Mesendoderm (in vitro differentiated cells): ENCODE measurements around the gene CRB2.

Source experiments
- DNase-seq: peaks from one replicate; pipeline ENCODE4 v3.0.0; 2013
- H2AK5ac ChIP-seq: 2 replicates; pipeline ENCODE4 v1.6.1; 2013; ENCODE audit warnings: low read length, inconsistent platforms
- H2BK120ac ChIP-seq: 2 replicates; pipeline ENCODE4 v1.6.1; 2013; ENCODE audit warnings: low read depth, mild to moderate bottlenecking, low read length, moderate library complexity, mixed read lengths
- H2BK15ac ChIP-seq: replicated peaks from 2 replicates; pipeline ENCODE4 v1.6.1; 2013; ENCODE audit warnings: low read depth, mild to moderate bottlenecking, moderate library complexity
- H2BK5ac ChIP-seq: 2 replicates; pipeline ENCODE4 v1.6.1; 2013; ENCODE audit warnings: low read length, inconsistent platforms
- H3K18ac ChIP-seq: 2 replicates; pipeline ENCODE4 v1.6.1; 2013; ENCODE audit warnings: mild to moderate bottlenecking, low read length, mixed read lengths
- H3K23ac ChIP-seq: one replicate; pipeline ENCODE4 v1.6.1; 2013; ENCODE audit warnings: low read length
- H3K27ac ChIP-seq: 2 replicates; pipeline ENCODE4 v1.5.1; 2013; ENCODE audit warnings: low read depth, mild to moderate bottlenecking, inconsistent platforms, low read length, moderate library complexity
- H3K27me3 ChIP-seq: 2 replicates; pipeline ENCODE4 v1.6.1; 2013; ENCODE audit warnings: low read length, control low read depth, mild to moderate bottlenecking, inconsistent platforms; ENCODE audit not compliant: insufficient read depth, poor library complexity
- H3K36me3 ChIP-seq: 2 replicates; pipeline ENCODE4 v1.6.1; 2013; ENCODE audit warnings: low read length, inconsistent platforms; ENCODE audit not compliant: control insufficient read depth, insufficient read depth
- H3K4ac ChIP-seq: one replicate; pipeline ENCODE4 v1.6.1; 2013; ENCODE audit warnings: low read depth, mild to moderate bottlenecking, low read length, moderate library complexity
- H3K4me1 ChIP-seq: 2 replicates; pipeline ENCODE4 v1.6.1; 2013; ENCODE audit warnings: low read depth, low read length, inconsistent platforms; ENCODE audit not compliant: control insufficient read depth
- H3K4me2 ChIP-seq: 2 replicates; pipeline ENCODE4 v1.6.1; 2013; ENCODE audit warnings: low read length
- H3K4me3 ChIP-seq: 2 replicates; pipeline ENCODE4 v1.5.1; 2013; ENCODE audit warnings: mild to moderate bottlenecking, low read length
- H3K56ac ChIP-seq: one replicate; pipeline ENCODE4 v1.6.1; 2013; ENCODE audit warnings: low read length
- H3K79me1 ChIP-seq: 2 replicates; pipeline ENCODE4 v1.6.1; 2013; ENCODE audit warnings: low read length, inconsistent platforms
- H3K79me2 ChIP-seq: 2 replicates; pipeline ENCODE4 v1.6.1; 2013; ENCODE audit warnings: mild to moderate bottlenecking, low read length; ENCODE audit not compliant: control insufficient read depth, insufficient read depth
- H3K9ac ChIP-seq: 2 replicates; pipeline ENCODE4 v1.6.1; 2013; ENCODE audit warnings: low read length, inconsistent platforms
- H4K5ac ChIP-seq: one replicate; pipeline ENCODE4 v1.6.1; 2013; ENCODE audit warnings: low read length
- H4K8ac ChIP-seq: one replicate; pipeline ENCODE4 v1.6.1; 2013; ENCODE audit warnings: low read depth, mild to moderate bottlenecking, control low read depth, low read length, moderate library complexity
- WGBS: extraction: QIAGEN DNeasy Blood & Tissue Kit; methylation state at CpG from one replicate; pipeline ENCODE4 v1.1.7; 2013; ENCODE audit warnings: low lambda C conversion rate, missing lambda C conversion rate; ENCODE audit not compliant: insufficient coverage; ENCODE audit errors: extremely low coverage; 5-methylcytosine and 5-hydroxymethylcytosine counted together

CRB2 gene

DNA sequence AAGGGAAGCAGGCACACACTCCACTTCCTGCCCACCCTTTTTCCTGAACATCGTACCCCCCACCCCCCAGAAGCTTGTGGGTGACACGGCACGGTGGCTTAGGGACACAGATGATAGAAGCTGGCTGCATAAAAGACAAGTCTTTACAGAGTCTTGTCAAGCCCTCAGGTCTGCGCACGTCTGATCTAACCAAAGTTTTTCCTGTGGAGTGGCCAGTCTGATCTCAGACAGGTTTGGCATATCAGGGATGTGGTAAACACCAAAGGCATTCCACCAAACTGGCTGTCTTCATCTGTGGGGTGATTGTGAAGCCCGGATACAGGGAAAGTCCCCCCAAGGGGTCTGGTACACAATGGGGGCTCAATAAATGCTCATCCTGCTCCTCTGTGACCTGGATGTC, 50.0 kb downstream of the CRB2 start:
- Histone ChIP-seq H3K9ac (no peak overlapping the region), H2AK5ac (no peak overlapping the region), H3K4me3 (no peak overlapping the region), H3K56ac (no peak overlapping the region), H3K18ac (no peak overlapping the region), H2BK120ac (no peak overlapping the region), H3K23ac (no peak overlapping the region), H3K36me3 (no peaks in the 10 kb centered on the region), H3K27me3 (no peaks in the 10 kb centered on the region), H4K5ac (no peak overlapping the region), H3K27ac (no peak overlapping the region), H3K4me1 (peaks cover 4% of the 10 kb centered on the region), H2BK15ac (no peak overlapping the region), H4K8ac (no peak overlapping the region), H3K4me2 (no peak overlapping the region), H3K79me1 (no peaks in the 10 kb centered on the region), H3K79me2 (no peaks in the 10 kb centered on the region), H3K4ac (no peak overlapping the region), H2BK5ac (no peak overlapping the region)
- no peak for DNase-seq
- no CpG with 5 or more reads among the region's 6 CpGs for WGBS

DNA sequence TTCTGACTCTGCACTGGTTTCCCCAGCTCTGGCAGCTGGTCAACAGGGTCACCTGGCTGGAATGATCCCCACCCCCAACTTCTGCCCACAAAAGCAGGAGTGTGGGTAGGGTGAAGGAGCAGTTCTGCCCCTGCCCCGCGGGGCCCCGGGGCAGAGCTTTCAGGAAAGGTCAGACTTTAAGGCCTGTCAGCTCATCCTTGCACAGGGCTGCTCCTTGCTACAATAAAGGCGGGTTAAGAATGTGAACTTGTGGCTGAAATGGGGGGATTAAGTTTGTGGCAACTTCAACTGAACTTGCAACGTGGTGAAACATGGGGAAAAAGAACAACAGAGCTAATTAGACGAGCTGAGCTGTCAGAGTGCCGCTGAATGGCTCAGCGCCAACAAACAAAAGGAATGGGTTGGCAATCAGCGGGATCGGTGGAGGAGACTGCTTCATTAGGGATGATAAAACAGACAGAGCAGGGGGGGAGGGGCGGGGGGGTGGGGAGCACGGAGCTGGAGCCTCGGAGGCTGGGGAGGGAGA, 50.8 kb downstream of the CRB2 start:
- no peaks in the 10 kb centered on the region for H3K79me2 ChIP-seq
- H3K18ac ChIP-seq, result no peak overlapping the region
- peak overlapping the region; percentile 52 for H3K56ac ChIP-seq
- no peak overlapping the region for H3K4ac ChIP-seq
- no peak overlapping the region for H4K8ac ChIP-seq
- H3K9ac ChIP-seq, result no peak overlapping the region
- no peaks in the 10 kb centered on the region for H3K27me3 ChIP-seq
- no peak overlapping the region for H3K4me2 ChIP-seq
- no peak overlapping the region for H4K5ac ChIP-seq
- whole genome bisulfite sequencing, result no CpG with 5 or more reads among the region's 13 CpGs
- no peak overlapping the region for H2AK5ac ChIP-seq
- no peak overlapping the region for H2BK5ac ChIP-seq
- H3K4me1 ChIP-seq, result peaks cover 4% of the 10 kb centered on the region
- no peaks in the 10 kb centered on the region for H3K36me3 ChIP-seq
- H2BK15ac ChIP-seq, result no peak overlapping the region
- no peak overlapping the region for H3K27ac ChIP-seq
- no peak overlapping the region for H3K4me3 ChIP-seq
- no peaks in the 10 kb centered on the region for H3K79me1 ChIP-seq
- no peak for DNase-seq
- H3K23ac ChIP-seq, result no peak overlapping the region
- H2BK120ac ChIP-seq, result no peak overlapping the region

DNA sequence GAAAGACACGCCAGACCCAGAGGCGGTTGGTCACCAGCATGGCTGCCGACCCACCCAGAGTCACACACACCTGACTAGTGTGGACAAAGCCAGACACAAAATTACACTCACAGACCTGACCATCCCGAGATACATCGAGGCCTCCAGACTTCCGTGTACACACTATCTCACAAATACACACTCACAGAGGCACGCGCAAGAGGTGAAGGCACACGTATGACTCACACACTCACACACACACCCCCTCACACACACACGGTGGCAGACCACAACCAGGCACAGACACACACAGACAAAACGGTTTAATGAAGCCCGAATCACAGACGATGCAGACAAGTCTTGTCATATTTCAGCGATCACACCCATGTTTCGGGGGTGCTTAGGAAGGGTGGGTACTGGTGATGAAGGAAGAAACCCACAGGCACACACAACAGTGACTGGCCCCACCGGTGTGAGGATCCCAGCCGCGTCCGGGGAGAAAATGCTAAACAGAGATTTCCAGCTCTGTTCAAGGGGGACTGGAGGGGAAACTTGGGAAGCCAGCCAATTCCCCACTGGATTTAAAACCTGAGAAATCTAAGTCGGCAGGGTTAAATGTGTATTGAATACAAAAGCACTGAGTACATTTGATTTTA, 51.3 kb downstream of the CRB2 start:
- H3K23ac ChIP-seq, result no peak overlapping the region
- H2AK5ac ChIP-seq, result no peak overlapping the region
- no peak overlapping the region for H3K4me3 ChIP-seq
- no peaks in the 10 kb centered on the region for H3K79me1 ChIP-seq
- H3K4me2 ChIP-seq, result no peak overlapping the region
- H2BK120ac ChIP-seq, result no peak overlapping the region
- H4K5ac ChIP-seq, result no peak overlapping the region
- no peak overlapping the region for H3K4ac ChIP-seq
- H3K27me3 ChIP-seq, result no peaks in the 10 kb centered on the region
- no peak overlapping the region for H4K8ac ChIP-seq
- no CpG with 5 or more reads among the region's 20 CpGs for whole genome bisulfite sequencing
- H3K18ac ChIP-seq, result no peak overlapping the region
- H3K36me3 ChIP-seq, result no peaks in the 10 kb centered on the region
- no peaks in the 10 kb centered on the region for H3K79me2 ChIP-seq
- H2BK5ac ChIP-seq, result no peak overlapping the region
- no peak overlapping the region for H3K56ac ChIP-seq
- peaks cover 4% of the 10 kb centered on the region for H3K4me1 ChIP-seq
- DNase-seq, result no peak
- H3K27ac ChIP-seq, result no peak overlapping the region
- H3K9ac ChIP-seq, result no peak overlapping the region
- no peak overlapping the region for H2BK15ac ChIP-seq

DNA sequence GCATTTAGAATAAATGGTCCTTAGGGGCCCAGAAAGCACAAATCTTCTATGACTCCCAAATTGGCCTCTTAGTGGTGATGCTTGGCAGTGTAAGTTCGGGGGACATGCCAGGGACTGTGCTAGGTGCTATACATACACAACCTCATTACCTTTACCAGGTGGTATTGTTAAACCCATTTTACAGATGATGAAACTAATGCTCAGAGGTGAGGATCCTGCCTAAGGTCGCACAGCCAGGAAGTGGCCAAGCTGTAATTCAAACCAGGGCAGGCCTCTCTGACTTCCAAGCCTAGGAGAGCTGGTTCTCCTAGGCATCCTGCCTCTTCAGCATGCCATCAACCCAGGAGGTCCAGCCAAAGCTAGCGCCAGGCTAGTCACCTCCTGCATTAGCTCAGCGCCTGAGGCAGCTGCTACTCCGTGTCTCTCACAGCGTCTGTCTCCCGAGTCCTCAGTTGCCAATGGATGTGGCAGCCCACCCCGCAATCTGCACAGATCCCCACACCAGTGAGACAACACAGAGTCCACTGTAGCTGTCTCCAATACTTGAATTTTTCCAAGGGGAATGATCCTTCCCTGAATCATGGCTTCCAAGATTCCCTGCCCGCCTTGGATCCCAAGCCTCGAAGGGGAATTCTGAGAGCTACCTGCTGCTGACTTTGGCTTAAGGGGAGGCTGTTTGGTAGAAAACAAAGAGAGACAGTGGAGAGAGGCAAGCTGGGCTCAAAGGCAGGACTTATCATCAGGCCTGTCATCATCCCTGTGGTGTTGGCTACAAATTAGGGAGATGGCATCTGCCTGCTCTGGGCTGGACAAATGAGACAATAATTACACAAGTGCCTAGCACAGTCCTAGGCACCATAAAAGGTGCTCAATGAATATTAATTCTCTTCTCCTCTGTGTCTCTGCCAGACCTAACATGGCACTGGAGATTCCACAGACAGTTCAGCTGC, 52.6 kb downstream of the CRB2 start:
- no peak overlapping the region for H3K23ac ChIP-seq
- no peak overlapping the region for H3K4ac ChIP-seq
- H3K27ac ChIP-seq, result no peak overlapping the region
- H2AK5ac ChIP-seq, result no peak overlapping the region
- no peaks in the 10 kb centered on the region for H3K79me1 ChIP-seq
- H3K4me1 ChIP-seq, result peaks cover 4% of the 10 kb centered on the region
- DNase-seq, result no peak
- H3K18ac ChIP-seq, result no peak overlapping the region
- no peaks in the 10 kb centered on the region for H3K27me3 ChIP-seq
- H3K4me2 ChIP-seq, result no peak overlapping the region
- no peak overlapping the region for H2BK15ac ChIP-seq
- H2BK120ac ChIP-seq, result no peak overlapping the region
- no peak overlapping the region for H2BK5ac ChIP-seq
- H4K5ac ChIP-seq, result no peak overlapping the region
- H3K56ac ChIP-seq, result no peak overlapping the region
- no peaks in the 10 kb centered on the region for H3K79me2 ChIP-seq
- no peak overlapping the region for H3K9ac ChIP-seq
- no peak overlapping the region for H3K4me3 ChIP-seq
- H4K8ac ChIP-seq, result no peak overlapping the region
- no peaks in the 10 kb centered on the region for H3K36me3 ChIP-seq
- WGBS, result no CpG with 5 or more reads among the region's 10 CpGs

DNA sequence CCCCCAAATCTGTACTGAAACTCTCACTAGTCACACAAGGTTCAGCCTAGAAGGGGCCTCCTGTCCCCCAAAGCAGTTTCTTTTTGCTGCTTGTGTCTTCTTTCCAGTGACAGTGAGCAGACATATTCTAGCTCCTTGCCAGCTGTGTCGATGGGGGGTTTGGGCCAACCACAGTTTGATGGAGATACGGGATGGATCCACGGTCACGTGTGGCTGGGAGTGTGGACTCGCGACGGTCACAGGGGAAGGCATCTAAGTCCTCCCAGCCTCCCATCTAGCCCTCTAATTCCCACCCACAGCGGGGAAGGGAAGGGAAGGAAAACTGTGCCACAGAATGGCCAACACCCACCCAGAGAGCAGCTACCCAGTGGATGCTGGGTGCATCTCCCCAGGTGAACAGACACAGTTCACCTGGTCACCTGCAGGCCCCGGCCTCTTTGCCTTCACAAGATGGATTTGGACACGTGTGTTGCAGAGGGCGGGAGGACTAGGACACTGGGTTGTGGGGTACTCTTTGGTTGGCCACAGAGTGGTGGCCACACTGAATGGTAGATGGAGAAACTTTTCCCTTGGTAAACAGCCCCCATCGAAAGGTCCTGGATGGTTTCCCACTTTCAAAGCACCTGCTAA, 54.4 kb downstream of the CRB2 start:
- H2AK5ac ChIP-seq, result no peak overlapping the region
- no peak overlapping the region for H3K23ac ChIP-seq
- H2BK5ac ChIP-seq, result no peak overlapping the region
- no peak overlapping the region for H3K18ac ChIP-seq
- no CpG with 5 or more reads among the region's 12 CpGs for WGBS
- H3K79me1 ChIP-seq, result no peaks in the 10 kb centered on the region
- peaks cover 4% of the 10 kb centered on the region for H3K4me1 ChIP-seq
- H3K56ac ChIP-seq, result no peak overlapping the region
- no peak overlapping the region for H4K8ac ChIP-seq
- no peak overlapping the region for H3K9ac ChIP-seq
- H3K4me3 ChIP-seq, result no peak overlapping the region
- H3K36me3 ChIP-seq, result no peaks in the 10 kb centered on the region
- no peak overlapping the region for H3K4ac ChIP-seq
- no peak overlapping the region for H4K5ac ChIP-seq
- no peak overlapping the region for H2BK15ac ChIP-seq
- H3K27me3 ChIP-seq, result no peaks in the 10 kb centered on the region
- H2BK120ac ChIP-seq, result no peak overlapping the region
- H3K79me2 ChIP-seq, result no peaks in the 10 kb centered on the region
- H3K4me2 ChIP-seq, result no peak overlapping the region
- no peak overlapping the region for H3K27ac ChIP-seq
- DNase-seq, result no peak
